Activated CD4-positive, alpha-beta memory T cell treated with anti-CD3 and anti-CD28 coated beads, Interleukin-2, amount 10 ng/mL, durations not matched to agents 7 days and 5 days (primary cell): ENCODE results near the gene NRTN. TPM values are rescaled to one million over a fixed set of nuclear protein-coding genes. Genes with fewer than 3 reads are reported as not detected.

Experiments
- CTCF ChIA-PET: fragments of 350-600 bp; sonication (Branson Sonifier 250); formaldehyde crosslinking; loops from one replicate; lab custom pipeline; 2021; ENCODE audit warnings: antibody characterized with exemption, inconsistent platforms; lab: Charles Lee
- POLR2A ChIA-PET: fragments of 350-600 bp; sonication (Branson Sonifier 250); formaldehyde crosslinking; loops from one replicate; lab custom pipeline; 2021; ENCODE audit warnings: antibody characterized with exemption; lab: Charles Lee
- DNase-seq: peaks from one replicate; pipeline ENCODE4 v3.0.0-alpha.2; 2020
- H3K27ac Mint-ChIP-seq: one replicate; pipeline ENCODE4 v1.8.0; 2021; ENCODE audit warnings: mild to moderate bottlenecking, mixed read lengths
- H3K27me3 Mint-ChIP-seq: one replicate; pipeline ENCODE4 v1.8.0; 2021; ENCODE audit warnings: mixed read lengths
- H3K36me3 Mint-ChIP-seq: one replicate; pipeline ENCODE4 v1.8.0; 2021; ENCODE audit warnings: low read depth, mixed read lengths
- H3K4me1 Mint-ChIP-seq: one replicate; pipeline ENCODE4 v1.8.0; 2021; ENCODE audit warnings: mixed read lengths
- H3K4me3 Mint-ChIP-seq: one replicate; pipeline ENCODE4 v1.8.0; 2021; ENCODE audit warnings: mild to moderate bottlenecking, mixed read lengths
- H3K9me3 Mint-ChIP-seq: one replicate; pipeline ENCODE4 v1.8.0; 2021; ENCODE audit warnings: mixed read lengths
- total RNA-seq, 2 experiments: library from RNA; stranded (reverse); gene quantifications; one replicate each; pipeline ENCODE4 v1.2.3, GENCODE V29; 2021

The NRTN gene
- total RNA-seq, 2 experiments from 2014 or later = 0.20 to 0.43 TPM

GRCh38 chr19:5824751-5825150, 19.9 kb downstream of the NRTN start:
- ChIA-PET CTCF (no interaction called here), POLR2A (no interaction called here)
- Mint-ChIP-seq H3K4me1 (peaks cover 12% of the 10 kb centered on the region), H3K27ac (no peak overlapping the region), H3K27me3 (peaks cover 2% of the 10 kb centered on the region), H3K9me3 (no peaks in the 10 kb centered on the region), H3K4me3 (no peak overlapping the region), H3K36me3 (no peaks in the 10 kb centered on the region)
- no peak for DNase-seq

- Mint-ChIP-seq H3K4me1 (peaks cover 14% of the 10 kb centered on the region), H3K9me3 (no peaks in the 10 kb centered on the region), H3K27me3 (peaks cover 2% of the 10 kb centered on the region), H3K36me3 (no peaks in the 10 kb centered on the region), H3K4me3 (no peak overlapping the region), H3K27ac (no peak overlapping the region)
- ChIA-PET POLR2A (no interaction called here), CTCF (no interaction called here)
- no peak for DNase-seq
Measured at GRCh38 chr19:5825178-5825577, 20.3 kb downstream of the NRTN start.

- ChIA-PET POLR2A (interaction anchor here (0.6 to 3.3 kb wide), 9 partner anchors 18 to 1664 kb away, joined by 4 to 61 read pairs (median 11); partner anchors contain the start of genes CATSPERD, DUS3L, LONP1 and NDUFA11), CTCF (interaction anchor here (1.2 to 2.7 kb wide), 2 partner anchors 23 to 36 kb away, joined by 3 to 58 read pairs; partner anchors contain the start of genes DUS3L and NRTN)
- no peaks in the 10 kb centered on the region for H3K27me3 Mint-ChIP-seq
- peaks cover 14% of the 10 kb centered on the region for H3K4me1 Mint-ChIP-seq
- peak; percentile 22 for DNase-seq
- H3K27ac Mint-ChIP-seq = peak overlapping the region; percentile 85
- H3K36me3 Mint-ChIP-seq = no peaks in the 10 kb centered on the region
- peak overlapping the region; percentile 94 for H3K4me3 Mint-ChIP-seq
- no peaks in the 10 kb centered on the region for H3K9me3 Mint-ChIP-seq
Measured at GRCh38 chr19:5826531-5827341, 21.9 kb downstream of the NRTN start.

- ChIA-PET POLR2A (interaction anchor here (0.6 to 3.3 kb wide), 20 partner anchors 11 to 1871 kb away, joined by 3 to 61 read pairs (median 6); partner anchors contain the start of genes CATSPERD, DUS3L, FUT6 and LONP1), CTCF (interaction anchor here (0.6 to 2.7 kb wide), 11 partner anchors 13 to 1581 kb away, joined by 3 to 58 read pairs (median 4); partner anchors contain the start of genes CATSPERD, DUS3L, LONP1 and NDUFA11)
- Mint-ChIP-seq H3K27ac (peak overlapping the region; percentile 85), H3K4me3 (peak overlapping the region; percentile 94), H3K27me3 (no peaks in the 10 kb centered on the region), H3K4me1 (peaks cover 14% of the 10 kb centered on the region), H3K9me3 (no peaks in the 10 kb centered on the region), H3K36me3 (no peaks in the 10 kb centered on the region)
- DNase-seq = no peak
Measured at GRCh38 chr19:5827342-5827890, 22.5 kb downstream of the NRTN start.

- peak overlapping the region; percentile 97 for H3K27ac Mint-ChIP-seq
- ChIA-PET CTCF (interaction anchor here (0.6 to 2.7 kb wide), 12 partner anchors 12 to 1581 kb away, joined by 3 to 58 read pairs (median 4); partner anchors contain the start of genes CATSPERD, DUS3L, LONP1 and NDUFA11), POLR2A (interaction anchor here (0.6 to 3.3 kb wide), 34 partner anchors 11 to 1871 kb away, joined by 3 to 61 read pairs (median 4); partner anchors contain the start of genes CATSPERD, DUS3L, FUT6 and LONP1)
- peaks cover 14% of the 10 kb centered on the region for H3K4me1 Mint-ChIP-seq
- no peaks in the 10 kb centered on the region for H3K36me3 Mint-ChIP-seq
- H3K4me3 Mint-ChIP-seq = peak overlapping the region; percentile 94
- no peaks in the 10 kb centered on the region for H3K9me3 Mint-ChIP-seq
- peak; percentile 97 for DNase-seq
- no peaks in the 10 kb centered on the region for H3K27me3 Mint-ChIP-seq
Measured at GRCh38 chr19:5827891-5828660, 23.2 kb downstream of the NRTN start.

GRCh38 chr19:5828661-5829566, 24.0 kb downstream of the NRTN start:
- DNase-seq = peak; percentile 38
- peak overlapping the region; percentile 94 for H3K4me3 Mint-ChIP-seq
- peak overlapping the region; percentile 97 for H3K27ac Mint-ChIP-seq
- H3K36me3 Mint-ChIP-seq = no peaks in the 10 kb centered on the region
- POLR2A ChIA-PET = interaction anchor here (0.6 to 3.3 kb wide), 29 partner anchors 10 to 1802 kb away, joined by 3 to 61 read pairs (median 4); partner anchors contain the start of genes CATSPERD, DUS3L, FUT6 and LONP1
- H3K4me1 Mint-ChIP-seq = peaks cover 14% of the 10 kb centered on the region
- no peaks in the 10 kb centered on the region for H3K9me3 Mint-ChIP-seq
- CTCF ChIA-PET = interaction anchor here (0.6 to 2.7 kb wide), 8 partner anchors 12 to 1429 kb away, joined by 3 to 58 read pairs (median 4); partner anchors contain the start of genes CATSPERD, LONP1, NDUFA11 and NRTN
- H3K27me3 Mint-ChIP-seq = no peaks in the 10 kb centered on the region

GRCh38 chr19:5829567-5830310, 24.9 kb downstream of the NRTN start:
- CTCF ChIA-PET = interaction anchor here (0.7 to 2.7 kb wide), 3 partner anchors 26 to 208 kb away, joined by 4 to 58 read pairs (median 5); partner anchors contain the start of gene NRTN
- Mint-ChIP-seq H3K4me3 (peak overlapping the region; percentile 27), H3K4me1 (peaks cover 14% of the 10 kb centered on the region), H3K36me3 (no peaks in the 10 kb centered on the region), H3K27ac (peak overlapping the region; percentile 21), H3K9me3 (no peaks in the 10 kb centered on the region), H3K27me3 (no peaks in the 10 kb centered on the region)
- POLR2A ChIA-PET = interaction anchor here (0.6 to 3.3 kb wide), 10 partner anchors 9 to 370 kb away, joined by 3 to 61 read pairs (median 7); partner anchors contain the start of genes FUT6, NDUFA11, NRTN and RANBP3
- DNase-seq = no peak

- no peak overlapping the region for H3K4me3 Mint-ChIP-seq
- no peak for DNase-seq
- CTCF ChIA-PET = no interaction called here
- no peak overlapping the region for H3K27ac Mint-ChIP-seq
- POLR2A ChIA-PET = no interaction called here
- H3K9me3 Mint-ChIP-seq = no peaks in the 10 kb centered on the region
- no peaks in the 10 kb centered on the region for H3K36me3 Mint-ChIP-seq
- no peaks in the 10 kb centered on the region for H3K27me3 Mint-ChIP-seq
- H3K4me1 Mint-ChIP-seq = peaks cover 14% of the 10 kb centered on the region
Measured at GRCh38 chr19:5831159-5831558, 26.3 kb downstream of the NRTN start.

GRCh38 chr19:5832061-5832460, 27.2 kb downstream of the NRTN start:
- Mint-ChIP-seq H3K9me3 (no peaks in the 10 kb centered on the region), H3K4me3 (no peak overlapping the region), H3K4me1 (peaks cover 9% of the 10 kb centered on the region), H3K27me3 (no peaks in the 10 kb centered on the region), H3K36me3 (no peaks in the 10 kb centered on the region), H3K27ac (no peak overlapping the region)
- no peak for DNase-seq
- ChIA-PET CTCF (no interaction called here), POLR2A (no interaction called here)

- Mint-ChIP-seq H3K4me3 (no peak overlapping the region), H3K27me3 (no peaks in the 10 kb centered on the region), H3K4me1 (peaks cover 6% of the 10 kb centered on the region), H3K36me3 (no peaks in the 10 kb centered on the region), H3K9me3 (no peaks in the 10 kb centered on the region), H3K27ac (no peak overlapping the region)
- ChIA-PET CTCF (no interaction called here), POLR2A (no interaction called here)
- DNase-seq = no peak
Measured at GRCh38 chr19:5832527-5833216, 27.8 kb downstream of the NRTN start.
